Ishikawa (cell line): ENCODE results near the gene SMAD3.

Experiments used
- EP300 ChIP-seq: IDR thresholded peaks from 2 replicates; pipeline ENCODE4 v1.6.1; 2012; ENCODE audit warnings: borderline replicate concordance
- FOXM1 ChIP-seq: IDR thresholded peaks from 2 replicates; pipeline ENCODE4 v1.6.1; 2012; ENCODE audit warnings: low read depth, borderline replicate concordance
- TAF1 ChIP-seq: IDR thresholded peaks from 2 replicates; pipeline ENCODE4 v1.6.1; 2012; ENCODE audit warnings: low read depth, mild to moderate bottlenecking

DNA sequence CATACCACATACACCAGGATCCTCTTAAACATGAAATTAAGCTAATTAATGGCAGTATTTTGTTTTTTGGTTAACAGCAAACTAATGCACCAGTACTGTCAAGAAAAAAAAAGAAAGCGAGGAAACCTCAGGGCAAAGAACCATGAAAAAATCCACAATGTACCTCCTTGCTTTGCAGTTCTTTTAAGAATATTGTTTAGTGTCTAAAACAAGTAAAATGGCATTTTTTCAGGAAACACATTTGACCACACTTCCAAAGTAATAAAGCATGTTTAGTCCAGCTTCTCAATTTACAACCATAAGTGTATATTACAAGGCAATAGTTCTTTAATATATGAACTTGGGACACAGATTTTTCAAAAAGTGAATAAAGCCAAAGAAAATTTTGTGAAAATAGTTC lies 162.4 kb downstream of the SMAD3 start:
- TF ChIP-seq TAF1: no peak
- TF ChIP-seq EP300: no peak
- TF ChIP-seq FOXM1: no peak
